Cardiac septum (tissue), 1 donor: ENCODE data around the gene PSME4. TPM values are rescaled to one million over a fixed set of nuclear protein-coding genes. Genes with fewer than 3 reads are reported as not detected.
A peak's percentile ranks its signal among the peaks of the same experiment; 100 is the strongest.
"Not testable (repeated sequence)": the region's sequence is repeated elsewhere in the genome, so short reads cannot be mapped to it uniquely, and the experiment has no call there.

Source experiments
- DNase-seq: peaks from one replicate; pipeline ENCODE4 v3.0.0-alpha.2; 2020; ENCODE audit warnings: low spot score
- intact Hi-C: fragments of 100-400 bp; cut with DNase I; formaldehyde crosslinking; loops from one replicate; pipeline ENCODE4 v1.14.0; 2022
- total RNA-seq: library from RNA; stranded (reverse); fragmentation: NEBNext Ultra II Directional; extraction: Animal tissue kit (Norgen Biotek cat#: 25700); gene quantifications from one replicate; pipeline ENCODE4 v1.2.1, GENCODE V29; 2021
- donor health status: DM: no; HTN: no; CAD: no.

PSME4 gene
- total RNA-seq, 1 donor from 2014 or later, result 61.3 TPM

DNA sequence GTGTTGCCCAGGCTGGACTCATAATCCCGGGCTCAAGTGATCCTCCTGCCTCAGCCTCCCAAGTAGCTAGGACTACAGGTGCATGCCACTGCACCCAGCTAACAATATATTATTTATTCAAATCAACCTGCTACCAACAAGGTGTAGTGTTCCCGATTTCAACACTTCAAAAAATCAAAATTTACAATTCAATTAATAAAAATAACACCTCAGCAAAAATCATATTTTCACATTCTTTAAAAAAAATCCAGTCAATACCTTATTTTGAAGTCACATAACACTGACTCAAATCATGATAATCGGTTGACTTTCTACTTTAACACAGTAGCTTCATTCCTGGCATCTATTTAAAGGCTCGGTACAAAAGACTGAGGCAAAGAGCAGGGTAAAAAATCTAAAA lies 118.3 kb downstream of the PSME4 start:
- intact Hi-C loops, result no loop called here
- DNase-seq, result no peak

GRCh38 chr2:53851052-53851757 lies 119.6 kb downstream of the PSME4 start:
- intact Hi-C loops, DNase-seq: not testable (repeated sequence)

GRCh38 chr2:53848062-53848461 lies 122.7 kb downstream of the PSME4 start:
- DNase-seq, result no peak
- intact Hi-C loops, result no loop called here

DNA sequence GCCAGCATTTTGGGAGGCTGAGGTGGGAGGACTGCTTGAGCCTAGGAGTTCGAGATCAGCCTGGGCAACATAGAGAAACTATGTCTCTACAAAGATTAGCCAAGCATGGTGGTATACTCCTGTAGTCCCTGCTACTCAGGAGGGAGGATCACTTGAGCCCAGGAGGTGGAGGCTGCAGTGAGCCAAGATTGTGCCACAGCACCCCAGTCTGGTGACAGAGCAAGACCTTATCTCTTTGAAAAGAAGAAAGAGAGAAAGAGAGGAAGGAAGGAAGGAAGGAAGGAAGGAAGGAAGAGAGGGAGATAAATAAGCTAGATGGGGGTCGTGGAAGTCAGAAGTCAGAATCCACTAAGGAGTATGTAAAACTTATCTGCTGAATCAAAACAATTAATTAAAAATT lies 127.2 kb downstream of the PSME4 start:
- intact Hi-C loops, result no loop called here
- no peak for DNase-seq

GRCh38 chr2:53842891-53843290 lies 127.9 kb downstream of the PSME4 start:
- intact Hi-C loops, result no loop called here

DNA sequence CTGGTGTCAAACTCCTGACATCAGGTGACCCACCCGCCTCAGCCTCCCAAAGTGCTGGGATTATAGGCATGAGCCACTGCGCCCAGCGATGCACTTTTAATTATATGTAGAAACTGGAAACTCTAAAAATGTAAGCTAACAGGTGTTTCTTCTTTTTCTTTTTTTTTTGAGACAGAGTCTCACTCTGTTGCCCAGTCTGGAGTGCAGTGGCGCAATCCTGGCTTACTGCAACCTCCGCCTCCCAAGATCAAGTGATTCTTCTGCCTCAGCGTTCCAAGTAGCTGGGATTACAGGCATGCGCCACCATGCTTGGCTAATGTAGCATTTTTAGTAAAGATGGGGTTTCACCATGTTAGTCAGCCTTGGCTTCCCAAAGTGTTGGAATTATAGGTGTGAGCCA lies 129.1 kb downstream of the PSME4 start:
- DNase-seq, intact Hi-C loops: not testable (repeated sequence)

More at GRCh38 chr2:53842891-53843290, 127.9 kb downstream of the PSME4 start:
- DNase-seq, result no peak

DNA sequence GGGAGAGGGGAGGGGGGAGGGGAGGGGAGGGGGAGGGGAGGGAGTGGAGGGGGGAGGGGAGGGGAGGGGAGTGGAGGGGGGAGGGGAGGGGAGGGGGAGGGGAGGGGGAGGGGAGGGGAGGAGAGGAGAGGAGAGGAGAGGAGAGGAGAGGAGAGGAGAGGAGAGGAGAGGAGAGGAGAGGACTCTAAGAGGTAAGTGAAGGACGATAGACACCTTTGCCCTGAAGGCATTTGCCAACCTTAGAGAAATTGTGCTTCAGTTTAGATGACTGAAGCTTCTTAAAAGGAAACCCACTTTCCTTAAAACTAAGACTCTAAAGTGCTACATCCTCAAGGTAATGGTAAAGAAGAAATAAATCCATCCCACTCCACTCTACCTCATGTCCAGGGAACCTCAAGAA lies 130.2 kb downstream of the PSME4 start:
- intact Hi-C loops, result no loop called here
- DNase-seq, result no peak

DNA sequence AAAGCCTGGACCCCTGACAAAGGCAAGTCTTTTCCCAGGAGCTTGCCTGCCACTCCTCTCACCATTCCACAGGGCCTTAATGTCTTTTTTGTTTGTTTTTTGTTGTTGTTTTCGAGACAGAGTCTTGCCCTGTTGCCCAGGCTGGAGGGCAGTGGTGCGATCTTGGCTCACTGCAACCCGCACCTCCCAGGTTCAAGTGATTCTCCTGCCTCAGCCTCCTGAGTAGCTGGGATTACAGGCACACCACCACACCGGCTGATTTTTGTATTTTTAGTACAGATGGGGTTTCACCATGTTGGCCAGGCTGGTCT lies 140.9 kb downstream of the PSME4 start:
- intact Hi-C loops, DNase-seq: not testable (repeated sequence)

GRCh38 chr2:53829273-53829979 lies 141.4 kb downstream of the PSME4 start:
- peak; percentile 81 for DNase-seq
- intact Hi-C loops, result no loop called here

GRCh38 chr2:53828331-53828730 lies 142.5 kb downstream of the PSME4 start:
- no peak for DNase-seq
- intact Hi-C loops, result no loop called here

DNA sequence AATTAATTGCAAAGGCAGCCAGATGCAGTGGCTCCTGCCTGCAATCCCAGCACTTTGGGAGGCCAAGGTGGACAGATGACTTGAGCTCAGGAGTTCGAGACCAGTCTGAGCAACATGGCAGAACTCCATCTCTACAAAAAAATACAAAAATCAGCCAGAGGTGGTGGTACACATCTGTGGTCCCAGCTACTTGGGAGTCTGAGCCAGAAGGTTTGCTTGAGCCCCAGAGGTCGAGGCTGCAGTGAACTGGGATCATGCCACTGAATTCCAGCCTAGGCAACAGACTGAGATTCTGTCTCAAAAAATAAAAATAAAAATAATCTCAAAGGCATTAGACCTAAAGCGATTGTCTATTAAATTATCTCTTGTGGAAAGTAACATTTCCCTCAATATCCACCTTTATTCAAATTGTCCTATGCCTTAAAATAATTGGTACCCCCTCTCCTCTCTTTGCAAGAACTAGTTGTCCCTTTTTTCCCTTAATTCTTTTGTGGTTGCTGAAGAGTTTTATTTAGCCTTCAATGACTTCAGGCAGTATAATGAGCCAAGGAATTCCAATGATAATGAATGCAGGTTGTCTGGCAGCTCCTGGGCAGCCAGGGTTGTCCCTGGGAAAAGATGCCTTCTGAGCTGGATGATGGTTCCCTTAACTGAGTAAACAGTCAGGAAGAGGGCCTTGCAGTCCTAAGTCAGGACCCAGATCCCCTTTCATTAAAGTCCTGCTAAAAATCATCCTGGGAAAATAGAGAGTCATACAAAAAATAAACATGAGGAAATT lies 143.2 kb downstream of the PSME4 start:
- intact Hi-C loops, result no loop called here
- no peak for DNase-seq

GRCh38 chr2:53826587-53827397 lies 144.0 kb downstream of the PSME4 start:
- DNase-seq, result no peak

GRCh38 chr2:53826030-53826410 lies 144.8 kb downstream of the PSME4 start:
- no peak for DNase-seq
- intact Hi-C loops, result no loop called here

More at GRCh38 chr2:53826587-53827397, 144.0 kb downstream of the PSME4 start:
- intact Hi-C loops, result no loop called here

GRCh38 chr2:53823639-53824038 lies 147.2 kb downstream of the PSME4 start:
- DNase-seq, intact Hi-C loops: not testable (repeated sequence)

DNA sequence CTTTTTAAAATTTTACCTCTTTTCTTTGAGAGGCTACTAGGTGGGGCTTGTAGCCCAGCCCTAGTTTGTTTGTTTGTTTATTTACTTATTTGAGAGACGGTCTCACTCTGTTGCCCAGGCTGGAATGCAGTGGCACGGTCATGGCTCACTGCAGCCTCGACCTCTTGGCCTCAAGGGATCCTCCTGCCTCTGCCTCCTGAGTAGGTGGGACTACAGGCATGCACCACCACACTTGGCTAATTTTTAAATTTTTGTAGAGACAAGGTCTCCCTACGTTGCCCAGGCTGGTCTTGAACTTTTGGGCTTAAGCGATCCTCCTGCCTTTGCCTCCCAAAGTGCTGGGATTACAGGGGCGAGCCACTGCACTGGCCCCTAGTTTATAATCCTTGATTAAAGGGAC lies 149.0 kb downstream of the PSME4 start:
- intact Hi-C loops, result no loop called here
- DNase-seq, result no peak

DNA sequence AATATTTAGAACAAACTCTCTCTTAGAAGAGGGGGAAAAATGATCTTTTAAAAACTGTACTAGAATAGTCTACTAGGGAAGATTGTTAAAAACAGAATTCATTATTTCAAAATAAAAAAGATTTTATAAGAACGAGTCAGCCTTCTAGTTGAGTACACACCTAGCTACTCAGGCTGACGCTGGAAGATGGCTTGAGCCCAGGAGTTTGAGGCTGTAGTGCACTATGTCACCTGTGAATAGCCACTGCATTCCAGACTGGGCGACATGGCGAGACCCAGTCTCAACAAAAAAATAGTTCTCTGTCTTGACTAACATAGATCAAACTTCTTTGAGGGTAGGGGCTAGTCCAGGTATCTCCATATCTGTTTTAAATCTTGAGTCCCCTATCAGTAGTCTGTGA lies 150.1 kb downstream of the PSME4 start:
- no peak for DNase-seq
- intact Hi-C loops, result no loop called here

DNA sequence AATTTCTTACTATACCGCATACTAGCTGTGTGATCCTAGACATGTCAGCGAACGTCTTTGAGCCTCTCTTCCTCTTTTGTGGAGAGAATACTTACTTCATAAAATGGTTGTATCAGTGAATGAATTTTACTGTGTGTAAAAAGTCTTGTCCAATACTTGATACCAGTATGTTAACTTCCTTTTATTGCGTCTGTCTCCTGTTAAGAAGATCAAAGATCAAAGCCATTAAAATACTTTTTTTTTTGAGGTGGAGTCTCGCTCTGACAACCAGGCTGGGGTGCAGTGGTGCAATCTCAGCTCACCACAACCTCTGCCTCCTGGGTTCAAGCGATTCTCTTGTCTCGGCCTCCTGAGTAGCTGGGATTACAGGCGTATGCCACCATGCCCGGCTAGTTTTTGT lies 150.7 kb downstream of the PSME4 start:
- intact Hi-C loops, result no loop called here
- DNase-seq, result no peak

- intact Hi-C loops, result no loop called here
- no peak for DNase-seq
Measured at GRCh38 chr2:53819634-53820033, 151.2 kb downstream of the PSME4 start.

DNA sequence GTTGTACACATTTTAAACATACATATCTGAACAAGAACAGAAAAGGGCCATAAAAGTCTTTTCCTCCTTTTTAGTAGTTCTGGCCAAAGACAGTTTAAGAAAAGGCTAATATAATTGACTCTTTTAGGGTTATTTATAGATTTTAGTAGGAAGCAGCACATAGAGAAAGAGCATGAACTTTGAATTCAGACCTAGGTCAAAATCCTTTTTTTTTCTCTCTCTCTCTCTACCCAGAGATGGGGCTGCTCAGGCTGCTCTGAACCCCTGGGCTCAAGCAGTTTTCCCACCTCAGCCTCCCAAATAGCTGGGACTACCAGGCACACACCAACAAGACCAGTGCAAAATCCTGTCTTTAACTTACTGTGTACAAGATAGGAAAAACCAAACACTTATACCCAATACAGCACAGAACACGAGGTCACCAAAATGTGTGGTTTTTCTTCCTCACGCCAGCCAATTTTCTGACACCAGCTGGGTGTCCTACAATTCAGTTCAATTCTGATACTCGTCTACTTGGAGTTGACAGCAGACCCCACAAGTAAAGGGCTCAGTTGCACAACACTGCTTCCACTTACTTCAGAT lies 151.8 kb downstream of the PSME4 start:
- DNase-seq, result no peak

More for the DNA sequence above, 151.8 kb downstream of the PSME4 start:
- intact Hi-C loops, result no loop called here
